Fibroblast of pulmonary artery (primary cell): ENCODE data around the gene DNAJA4.

ENCODE experiments used
- DNase-seq: peaks from one replicate; pipeline ENCODE4 v3.0.0-alpha.2; 2010; ENCODE audit warnings: low read depth
- H3K4me3 ChIP-seq: replicated peaks from 2 replicates; pipeline ENCODE4 v1.5.1; 2011; ENCODE audit warnings: low read depth, mild to moderate bottlenecking, control low read depth, low read length, moderate library complexity
- TF ChIP-seq, protein P1 (sequence below): IDR thresholded peaks from 2 replicates; pipeline ENCODE4 v1.5.1; 2011; ENCODE audit warnings: mild to moderate bottlenecking, control low read depth, low read length, inconsistent platforms; ENCODE audit errors: missing control alignments

The DNAJA4 gene

DNA sequence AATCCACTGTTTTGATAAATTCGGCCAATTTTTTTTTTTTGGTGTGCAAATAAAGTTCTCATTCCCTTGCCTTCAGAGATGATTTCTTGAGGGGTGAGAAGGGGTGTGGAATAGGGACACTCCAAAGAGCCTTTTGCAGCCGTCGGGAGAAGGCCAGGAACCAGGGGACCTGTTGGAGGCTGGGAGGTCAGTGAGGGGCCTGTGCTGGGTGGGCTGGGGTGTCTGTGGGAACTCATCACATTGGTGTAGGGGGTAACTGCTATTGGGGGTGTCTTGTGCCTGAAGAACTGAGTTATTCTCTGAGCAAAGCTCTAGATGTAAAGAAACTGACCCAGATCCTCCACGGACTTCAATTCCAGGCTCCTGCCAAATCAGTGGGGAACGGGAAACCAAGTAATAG, 48.6 kb downstream of the DNAJA4 start:
- no peak overlapping the region for H3K4me3 ChIP-seq
- TF ChIP-seq, protein P1, sequence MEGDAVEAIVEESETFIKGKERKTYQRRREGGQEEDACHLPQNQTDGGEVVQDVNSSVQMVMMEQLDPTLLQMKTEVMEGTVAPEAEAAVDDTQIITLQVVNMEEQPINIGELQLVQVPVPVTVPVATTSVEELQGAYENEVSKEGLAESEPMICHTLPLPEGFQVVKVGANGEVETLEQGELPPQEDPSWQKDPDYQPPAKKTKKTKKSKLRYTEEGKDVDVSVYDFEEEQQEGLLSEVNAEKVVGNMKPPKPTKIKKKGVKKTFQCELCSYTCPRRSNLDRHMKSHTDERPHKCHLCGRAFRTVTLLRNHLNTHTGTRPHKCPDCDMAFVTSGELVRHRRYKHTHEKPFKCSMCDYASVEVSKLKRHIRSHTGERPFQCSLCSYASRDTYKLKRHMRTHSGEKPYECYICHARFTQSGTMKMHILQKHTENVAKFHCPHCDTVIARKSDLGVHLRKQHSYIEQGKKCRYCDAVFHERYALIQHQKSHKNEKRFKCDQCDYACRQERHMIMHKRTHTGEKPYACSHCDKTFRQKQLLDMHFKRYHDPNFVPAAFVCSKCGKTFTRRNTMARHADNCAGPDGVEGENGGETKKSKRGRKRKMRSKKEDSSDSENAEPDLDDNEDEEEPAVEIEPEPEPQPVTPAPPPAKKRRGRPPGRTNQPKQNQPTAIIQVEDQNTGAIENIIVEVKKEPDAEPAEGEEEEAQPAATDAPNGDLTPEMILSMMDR = no peak
- no peak for DNase-seq

DNA sequence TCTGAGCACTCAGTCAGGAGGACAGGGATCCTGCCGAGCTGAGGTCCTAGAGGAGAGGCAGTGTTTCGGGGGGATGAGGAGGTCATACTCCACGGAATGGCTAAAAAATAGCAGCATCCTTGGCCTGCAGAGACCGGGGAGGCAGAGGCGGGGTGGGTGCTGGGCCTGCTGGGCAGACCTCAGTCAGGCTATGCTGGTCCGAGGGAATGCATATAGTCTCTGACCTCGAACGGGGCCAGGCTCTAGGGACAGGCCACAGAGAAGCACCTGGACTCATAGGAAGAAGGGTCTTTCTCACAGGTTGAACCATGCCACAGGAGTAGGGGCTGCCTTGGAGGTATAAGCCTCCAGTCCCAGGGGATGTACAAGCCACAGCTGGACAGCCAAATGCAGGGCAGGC, 49.0 kb downstream of the DNAJA4 start:
- TF ChIP-seq, protein P1 = no peak
- no peak for DNase-seq
- H3K4me3 ChIP-seq = no peak overlapping the region

DNA sequence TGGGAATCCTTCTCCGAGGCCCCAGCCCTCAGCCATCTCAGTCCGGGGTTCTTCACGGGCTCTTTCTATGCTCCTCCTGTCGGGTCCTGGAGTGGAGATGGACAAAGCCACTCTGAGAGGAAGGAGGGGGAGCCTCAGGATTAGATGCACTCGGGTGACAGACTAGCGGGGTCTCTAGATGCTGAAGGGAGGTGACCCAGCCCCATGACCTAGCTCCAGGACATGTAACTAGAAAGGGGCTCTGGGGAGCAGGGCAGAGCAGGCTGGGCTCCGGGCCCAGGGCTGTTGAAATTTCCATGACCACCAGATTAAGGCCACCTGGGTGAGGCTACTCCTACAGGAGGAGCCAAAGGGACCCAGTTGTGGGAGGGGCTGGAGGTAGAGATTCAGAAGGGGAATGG, 49.8 kb downstream of the DNAJA4 start:
- DNase-seq = no peak
- TF ChIP-seq, protein P1 = no peak
- H3K4me3 ChIP-seq = no peak overlapping the region

DNA sequence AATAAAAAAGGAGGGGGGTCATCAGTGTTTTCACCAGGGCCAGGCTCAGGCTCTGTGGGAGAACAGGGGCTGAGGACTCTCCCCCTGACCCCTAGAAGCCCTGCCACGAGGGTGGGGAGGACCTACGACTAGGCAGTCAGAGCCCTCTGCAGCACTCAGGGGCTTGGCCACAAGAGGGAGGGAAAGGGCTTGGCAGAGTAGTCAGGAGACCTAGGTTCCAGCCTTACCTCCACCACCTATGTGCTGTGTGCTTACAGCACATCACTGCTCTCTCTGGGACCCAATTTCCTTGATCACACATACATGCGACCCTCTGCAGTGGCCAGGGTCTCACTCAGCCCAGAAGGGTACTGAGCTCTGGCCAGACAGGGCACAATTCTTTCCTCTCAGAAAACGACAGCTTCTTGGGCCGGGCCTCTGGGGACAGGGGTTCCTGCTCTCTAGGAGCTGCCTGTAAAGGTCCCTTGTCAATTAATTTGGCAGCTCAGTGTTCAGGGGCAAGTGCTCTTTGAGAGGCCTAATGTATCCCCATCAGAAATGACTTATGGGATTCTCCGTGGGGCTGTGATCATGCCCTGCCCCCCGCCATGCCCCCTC, 51.4 kb downstream of the DNAJA4 start:
- no peak for DNase-seq
- no peak overlapping the region for H3K4me3 ChIP-seq
- TF ChIP-seq, protein P1 = peak; percentile 16

DNA sequence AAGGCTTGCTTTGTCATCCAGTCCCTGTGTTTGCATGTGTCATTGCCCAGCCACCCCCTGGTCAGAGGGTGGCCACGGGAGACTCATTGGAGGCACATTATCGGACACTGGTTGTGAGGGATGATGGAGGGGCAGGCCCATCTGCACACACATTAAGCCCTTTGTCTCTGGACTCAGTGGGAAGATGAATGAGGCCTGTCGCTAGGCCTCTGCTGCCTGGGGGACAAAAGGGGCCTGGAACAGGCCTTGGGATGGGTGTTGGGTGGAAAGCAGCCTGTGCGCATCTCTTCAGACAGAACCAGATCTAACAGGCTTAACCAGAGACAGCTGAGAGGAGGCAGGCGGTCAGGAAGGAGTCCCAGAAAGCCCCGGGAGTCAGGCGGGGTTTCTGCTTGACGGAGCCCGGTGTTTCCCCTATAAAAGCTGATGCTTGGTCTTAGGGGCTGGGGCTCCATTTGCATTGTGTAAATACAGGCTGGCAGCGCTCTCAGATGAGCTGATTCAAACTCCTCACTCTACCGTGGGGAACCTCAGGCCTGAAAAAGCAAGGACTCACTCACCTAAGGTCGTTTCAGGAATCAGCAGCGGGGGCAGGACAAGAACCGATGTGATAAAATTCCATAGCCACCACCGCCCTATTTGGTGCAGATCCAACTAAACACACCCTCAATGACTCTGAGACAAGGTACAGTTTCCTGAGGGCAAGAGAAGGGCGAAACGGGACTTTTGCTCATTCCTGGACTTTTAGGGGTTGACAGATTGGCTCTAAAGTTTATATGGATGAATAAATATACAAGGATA, 52.1 kb downstream of the DNAJA4 start:
- no peak for DNase-seq
- no peak overlapping the region for H3K4me3 ChIP-seq
- TF ChIP-seq, protein P1 = no peak

DNA sequence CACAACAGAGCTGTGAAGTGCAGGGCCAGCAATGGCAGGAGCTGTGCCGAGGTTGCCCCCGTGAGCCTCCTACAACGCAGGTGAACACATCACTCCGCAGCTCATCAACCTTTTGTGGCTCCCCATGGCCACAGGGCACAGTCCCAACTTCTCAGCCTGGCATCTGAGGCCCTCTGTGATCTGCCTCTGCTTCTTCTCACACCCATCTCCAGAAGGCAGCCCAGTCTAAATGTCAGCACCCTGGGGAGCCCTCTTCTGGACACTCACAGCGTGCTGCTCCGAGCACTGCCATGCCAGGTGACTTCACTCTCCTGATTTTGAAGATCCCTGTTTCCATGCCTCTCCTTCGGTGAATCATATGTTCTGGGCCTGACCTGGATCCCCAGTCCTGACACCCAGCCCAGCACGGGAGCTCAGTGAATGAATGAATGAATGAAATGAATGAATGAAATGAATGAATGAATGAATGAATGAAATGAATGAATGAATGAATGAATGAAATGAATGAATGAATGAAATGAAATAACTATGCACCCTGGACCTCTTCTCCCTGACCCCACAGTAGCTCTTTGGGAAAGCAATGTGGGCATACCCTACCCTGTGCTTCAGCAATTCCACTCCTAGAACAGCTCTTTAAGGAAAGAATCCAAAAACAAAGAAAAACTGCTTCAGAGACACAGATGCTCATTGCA, 52.9 kb downstream of the DNAJA4 start:
- DNase-seq = peak; percentile 13
- H3K4me3 ChIP-seq = no peak overlapping the region
- TF ChIP-seq, protein P1 = no peak
